K562 (cell line): ENCODE data around the gene NKAPL. TPM values are rescaled to one million over a fixed set of nuclear protein-coding genes. Genes with fewer than 3 reads are reported as not detected.

Experiments used
- ELF4 ChIP-seq: fragments of 450-650 bp; formaldehyde crosslinking; IDR thresholded peaks from 2 replicates; pipeline ENCODE4 v1.4.0; 2022; ENCODE audit warnings: missing genetic modification characterization
- ESRRB ChIP-seq: fragments of 250-450 bp; sonication (Bioruptor Pico); IDR thresholded peaks from 2 replicates; pipeline ENCODE4 v1.5.0; 2020; ENCODE audit warnings: mild to moderate bottlenecking, moderate library complexity, borderline replicate concordance
- GABPB2 ChIP-seq: fragments of 250-450 bp; sonication (Bioruptor Pico); conservative IDR thresholded peaks from 2 replicates; pipeline ENCODE4 v1.5.1; 2021; ENCODE audit warnings: mild to moderate bottlenecking
- MAZ ChIP-seq, 2 experiments: fragments of 450-650 bp in 1 of 2; sonication (generic) in 1 of 2; formaldehyde crosslinking; IDR thresholded peaks in 1 of 2; conservative IDR thresholded peaks in 1 of 2; 2 replicates each; pipeline versions ENCODE4 v1.4.0 to v1.5.0; 2020; ENCODE audit warnings: mild to moderate bottlenecking in 1 of 2, missing genetic modification reagents in 1 of 2
- REST ChIP-seq, 2 experiments: fragments of 450-650 bp; formaldehyde crosslinking in 1 of 2; IDR thresholded peaks; 2 replicates each; pipeline versions ENCODE4 v1.4.0 to v1.6.1; 2014 to 2020; ENCODE audit warnings: mild to moderate bottlenecking in 2 of 2, borderline replicate concordance in 1 of 2, low read depth in 1 of 2
- RHOXF2B ChIP-seq: fragments of 250-450 bp; sonication (Bioruptor Pico); conservative IDR thresholded peaks from 2 replicates; pipeline ENCODE4 v1.5.1; 2021
- SPI1 ChIP-seq: IDR thresholded peaks from 2 replicates; pipeline ENCODE4 v1.6.1; 2011; ENCODE audit warnings: low read depth, low read length, control low read depth, borderline replicate concordance
- SUPT5H ChIP-seq: fragments of 450-650 bp; IDR thresholded peaks from 2 replicates; pipeline ENCODE4 v1.6.1; 2016
- ZNF175 ChIP-seq: fragments of 200-800 bp; sonication (Bioruptor generic); IDR thresholded peaks from 2 replicates; pipeline ENCODE4 v1.6.1; 2016; ENCODE audit warnings: low read depth, mild to moderate bottlenecking, missing genetic modification characterization, missing compliant biosample characterization
- ZNF239 ChIP-seq: fragments of 250-450 bp; sonication (Bioruptor Pico); IDR thresholded peaks from 2 replicates; pipeline ENCODE4 v1.4.0; 2020; ENCODE audit warnings: mild to moderate bottlenecking
- ZNF324 ChIP-seq: fragments of 250-450 bp; sonication (Bioruptor Pico); IDR thresholded peaks from 2 replicates; pipeline ENCODE4 v1.4.0; 2020; ENCODE audit warnings: mild to moderate bottlenecking
- ZNF740 ChIP-seq, 3 experiments: fragments of 200-800 bp in 1 of 3; sonication (Bioruptor generic) in 1 of 3; sonication (generic) in 1 of 3; formaldehyde crosslinking in 1 of 3; IDR thresholded peaks; 2 replicates each; pipeline versions ENCODE4 v1.6.1 to v1.8.0; 2016 to 2022; ENCODE audit warnings: mild to moderate bottlenecking in 2 of 3, missing compliant biosample characterization in 2 of 3, missing genetic modification characterization in 2 of 3, missing genetic modification reagents in 1 of 3
- ZNF766 ChIP-seq: fragments of 200-800 bp; sonication (Bioruptor generic); conservative IDR thresholded peaks from 2 replicates; pipeline ENCODE4 v1.6.1; 2016; ENCODE audit warnings: missing genetic modification characterization, missing compliant biosample characterization
- polyA plus RNA-seq, 8 experiments: library from polyadenylated mRNA; depleted of rRNA in 4 of 8; stranded (reverse) in 5 of 8; unstranded in 3 of 8; fragments of >200 nt; fragmentation: Nextera tagmentation in 2 of 8; fragmentation: Illumina TruSeq in 1 of 8; extraction: Ambion mirVana in 2 of 8; extraction: Trizol in 1 of 8; gene quantifications; 2 replicates each; pipeline versions ENCODE4 v1.2.1 to v1.2.3, GENCODE V29; 2011 to 2014; ENCODE audit warnings: inconsistent platforms in 1 of 8, missing spikeins in 1 of 8
- total RNA-seq, 7 experiments: library from RNA; depleted of rRNA in 6 of 7; stranded (reverse); fragments of >200 nt in 6 of 7; fragmentation: Illumina TruSeq in 2 of 7; extraction: Trizol in 2 of 7; gene quantifications; 2 replicates each; pipeline versions ENCODE4 v1.2.1 to v1.2.3, GENCODE V29; 2011 to 2021; ENCODE audit warnings: low replicate concordance in 1 of 7
- TF ChIP-seq, protein P1 (sequence below): sonication (generic); formaldehyde crosslinking; IDR thresholded peaks from 2 replicates; pipeline ENCODE4 v1.9.0; 2022; ENCODE audit warnings: mild to moderate bottlenecking, missing genetic modification reagents

NKAPL gene
- total and polyA plus RNA-seq, 9 of the 15 experiments (the other 6 are each of a cell fraction or from before 2014, with no cell fraction given) = not detected

GRCh38 chr6:28218312-28219248, 40.5 kb upstream of the NKAPL start (continued):
- TF ChIP-seq REST (IDR thresholded peaks at IDR 0.05; ENCODE audit: borderline replicate concordance) = peak; percentile 15; the same call in 1 of the 2 replicates
- TF ChIP-seq REST (CRISPR knock-in tag; IDR thresholded peaks at IDR 0.05; ENCODE audit: low read depth) = no peak
- TF ChIP-seq GABPB2 = no peak
- TF ChIP-seq ZNF740 (CRISPR knock-in tag; IDR thresholded peaks at IDR 0.05) = peak; percentile 99
- TF ChIP-seq ZNF740 (tag; IDR thresholded peaks at IDR 0.05) = peak in 1 of 2 experiments; percentile 100; a peak in 2 of 4 replicates
- TF ChIP-seq, protein P1, sequence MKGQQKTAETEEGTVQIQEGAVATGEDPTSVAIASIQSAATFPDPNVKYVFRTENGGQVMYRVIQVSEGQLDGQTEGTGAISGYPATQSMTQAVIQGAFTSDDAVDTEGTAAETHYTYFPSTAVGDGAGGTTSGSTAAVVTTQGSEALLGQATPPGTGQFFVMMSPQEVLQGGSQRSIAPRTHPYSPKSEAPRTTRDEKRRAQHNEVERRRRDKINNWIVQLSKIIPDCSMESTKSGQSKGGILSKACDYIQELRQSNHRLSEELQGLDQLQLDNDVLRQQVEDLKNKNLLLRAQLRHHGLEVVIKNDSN (CRISPR knock-in tag) = no peak
- TF ChIP-seq MAZ (CRISPR knock-in tag; conservative IDR thresholded peaks at IDR 0.05 in 1 of 2, IDR thresholded peaks at IDR 0.05 in 1 of 2) = peak; percentile 63 to 70; a peak in 3 of 4 replicates
- no peak for TF ChIP-seq SPI1
- peak; percentile 77 for TF ChIP-seq SUPT5H
- TF ChIP-seq RHOXF2B (CRISPR knock-in tag) = peak; percentile 41; the same call in 1 of the 2 replicates
- TF ChIP-seq ELF4 (CRISPR knock-in tag) = no peak
- peak; percentile 71; the same call in 1 of the 2 replicates for TF ChIP-seq ZNF175 (CRISPR knock-in tag)
- TF ChIP-seq ZNF766 (CRISPR knock-in tag) = 0 out of 2 replicates have a peak, but pooled peaks have one; percentile 6
- no peak for TF ChIP-seq ZNF324 (CRISPR knock-in tag)
- no peak for TF ChIP-seq ZNF239 (CRISPR knock-in tag)
- TF ChIP-seq ESRRB = no peak
